GM12873 (cell line): ENCODE data around the gene NR1H2.

Source experiments
- TF ChIP-seq, protein P1 (sequence below): IDR thresholded peaks from 2 replicates; pipeline ENCODE4 v1.5.1; 2012; ENCODE audit warnings: low read depth, mild to moderate bottlenecking, moderate library complexity, low read length, control low read depth; ENCODE audit not compliant: insufficient read depth; ENCODE audit errors: missing control alignments

NR1H2 gene

GRCh38 chr19:50334741-50335421 lies 41.4 kb upstream of the NR1H2 start:
- TF ChIP-seq, protein P1, sequence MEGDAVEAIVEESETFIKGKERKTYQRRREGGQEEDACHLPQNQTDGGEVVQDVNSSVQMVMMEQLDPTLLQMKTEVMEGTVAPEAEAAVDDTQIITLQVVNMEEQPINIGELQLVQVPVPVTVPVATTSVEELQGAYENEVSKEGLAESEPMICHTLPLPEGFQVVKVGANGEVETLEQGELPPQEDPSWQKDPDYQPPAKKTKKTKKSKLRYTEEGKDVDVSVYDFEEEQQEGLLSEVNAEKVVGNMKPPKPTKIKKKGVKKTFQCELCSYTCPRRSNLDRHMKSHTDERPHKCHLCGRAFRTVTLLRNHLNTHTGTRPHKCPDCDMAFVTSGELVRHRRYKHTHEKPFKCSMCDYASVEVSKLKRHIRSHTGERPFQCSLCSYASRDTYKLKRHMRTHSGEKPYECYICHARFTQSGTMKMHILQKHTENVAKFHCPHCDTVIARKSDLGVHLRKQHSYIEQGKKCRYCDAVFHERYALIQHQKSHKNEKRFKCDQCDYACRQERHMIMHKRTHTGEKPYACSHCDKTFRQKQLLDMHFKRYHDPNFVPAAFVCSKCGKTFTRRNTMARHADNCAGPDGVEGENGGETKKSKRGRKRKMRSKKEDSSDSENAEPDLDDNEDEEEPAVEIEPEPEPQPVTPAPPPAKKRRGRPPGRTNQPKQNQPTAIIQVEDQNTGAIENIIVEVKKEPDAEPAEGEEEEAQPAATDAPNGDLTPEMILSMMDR, result no peak

GRCh38 chr19:50340331-50340730 lies 35.9 kb upstream of the NR1H2 start:
- TF ChIP-seq, protein P1, result no peak

GRCh38 chr19:50341091-50341564 lies 35.1 kb upstream of the NR1H2 start:
- TF ChIP-seq, protein P1, result no peak

GRCh38 chr19:50344661-50345318 lies 31.5 kb upstream of the NR1H2 start:
- TF ChIP-seq, protein P1, result no peak

DNA sequence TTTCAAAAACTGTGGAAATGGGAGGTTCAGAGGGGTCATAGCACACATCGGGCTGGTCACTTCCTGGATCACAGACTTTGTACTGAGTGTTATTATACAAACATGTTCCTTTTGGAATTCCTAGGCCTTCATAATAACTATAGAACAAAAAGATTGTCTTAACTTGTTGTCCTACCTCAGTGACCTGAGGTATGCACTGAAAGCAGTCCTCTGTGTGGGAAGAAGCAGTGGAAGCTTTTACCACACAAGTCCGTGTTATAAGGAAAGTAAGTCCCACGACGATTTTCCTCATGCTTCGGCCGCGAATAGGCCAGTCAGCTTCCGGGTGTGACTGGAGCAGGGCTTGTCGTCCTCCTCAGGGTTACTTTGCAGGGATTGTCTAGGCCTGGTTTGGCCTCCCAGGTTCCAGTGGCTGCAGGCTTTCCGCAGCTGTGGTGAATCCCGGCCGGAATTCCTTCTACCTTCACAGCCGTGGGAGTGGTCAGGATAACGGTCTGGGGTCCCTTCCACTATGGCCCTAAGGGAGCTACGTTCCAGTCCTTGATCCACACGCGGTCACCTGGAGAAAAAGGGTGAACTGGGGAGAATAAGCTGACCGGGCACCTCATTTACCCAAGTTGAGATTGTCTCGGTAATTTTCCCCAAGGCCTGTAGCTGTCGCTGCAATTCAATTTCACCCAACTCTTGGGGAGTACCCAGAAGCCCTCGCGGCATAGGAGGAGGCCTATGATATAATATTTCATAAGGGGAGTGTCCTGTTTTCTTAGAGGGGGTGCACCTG lies 26.8 kb upstream of the NR1H2 start:
- TF ChIP-seq, protein P1, result no peak

DNA sequence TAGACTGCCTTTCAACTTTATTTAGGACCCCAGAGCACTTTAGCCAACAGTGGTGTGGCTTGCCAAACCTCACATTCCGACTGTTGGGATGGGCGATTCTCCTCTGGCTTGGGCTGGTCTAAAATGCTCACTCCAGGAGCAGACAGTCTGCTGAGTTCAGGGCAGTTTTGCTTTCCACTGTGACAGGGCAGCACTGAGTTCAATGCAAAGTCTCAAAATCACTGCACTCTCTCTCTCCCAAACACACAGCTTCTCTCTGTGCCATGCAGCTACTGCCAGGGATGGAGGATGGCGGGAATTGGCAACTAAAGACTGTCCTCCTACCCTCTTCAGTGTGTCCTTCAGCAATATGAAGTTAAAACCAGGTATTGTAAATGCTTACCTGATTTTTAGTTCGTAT lies 24.0 kb upstream of the NR1H2 start:
- TF ChIP-seq, protein P1, result no peak

- TF ChIP-seq, protein P1, result no peak
Observed at GRCh38 chr19:50356691-50357177, 19.5 kb upstream of the NR1H2 start.
